GM04503 (cell line): ENCODE results near the gene CIROP.
"Not testable (repeated sequence)": the region's sequence is repeated elsewhere in the genome, so short reads cannot be mapped to it uniquely, and the experiment has no call there.

Source experiments
- DNase-seq: peaks from one replicate; pipeline ENCODE4 v3.0.0-alpha.2; 2012; ENCODE audit warnings: low read depth

CIROP gene

DNA sequence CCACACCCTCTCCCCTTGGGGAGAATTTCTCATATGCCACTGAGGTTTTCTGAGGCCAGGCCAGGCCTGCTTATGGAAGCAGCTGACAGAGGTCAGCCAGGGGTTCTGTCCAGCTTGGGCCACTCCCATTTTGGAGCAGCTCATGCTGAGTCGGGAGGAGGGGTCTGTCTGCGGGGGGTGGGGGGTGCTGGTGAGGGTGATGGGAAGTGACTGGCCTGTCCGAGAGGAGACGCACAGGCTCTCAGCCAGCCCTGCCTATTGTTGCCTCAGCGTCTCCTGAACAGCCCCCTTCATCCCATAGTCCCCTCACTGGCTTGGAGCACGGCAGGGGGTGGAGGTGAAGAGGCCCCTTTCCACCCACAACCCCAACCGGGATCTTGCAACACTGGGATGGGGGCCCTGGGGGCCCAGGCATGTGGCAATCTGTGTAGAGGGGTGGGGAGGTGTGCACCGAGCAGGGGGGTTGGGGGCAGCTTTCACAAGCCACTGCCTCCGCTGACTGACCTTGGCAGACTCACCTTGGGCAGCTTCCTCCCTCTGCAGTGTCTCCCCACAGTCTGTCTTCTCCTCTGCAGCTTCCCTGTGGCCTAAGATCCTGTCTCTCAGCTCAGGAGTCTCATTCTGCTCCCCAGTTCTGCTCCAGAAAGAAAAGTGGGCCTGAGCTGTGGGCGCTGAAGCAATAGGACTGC is 8.8 kb upstream of the CIROP start:
- DNase-seq = no peak

DNA sequence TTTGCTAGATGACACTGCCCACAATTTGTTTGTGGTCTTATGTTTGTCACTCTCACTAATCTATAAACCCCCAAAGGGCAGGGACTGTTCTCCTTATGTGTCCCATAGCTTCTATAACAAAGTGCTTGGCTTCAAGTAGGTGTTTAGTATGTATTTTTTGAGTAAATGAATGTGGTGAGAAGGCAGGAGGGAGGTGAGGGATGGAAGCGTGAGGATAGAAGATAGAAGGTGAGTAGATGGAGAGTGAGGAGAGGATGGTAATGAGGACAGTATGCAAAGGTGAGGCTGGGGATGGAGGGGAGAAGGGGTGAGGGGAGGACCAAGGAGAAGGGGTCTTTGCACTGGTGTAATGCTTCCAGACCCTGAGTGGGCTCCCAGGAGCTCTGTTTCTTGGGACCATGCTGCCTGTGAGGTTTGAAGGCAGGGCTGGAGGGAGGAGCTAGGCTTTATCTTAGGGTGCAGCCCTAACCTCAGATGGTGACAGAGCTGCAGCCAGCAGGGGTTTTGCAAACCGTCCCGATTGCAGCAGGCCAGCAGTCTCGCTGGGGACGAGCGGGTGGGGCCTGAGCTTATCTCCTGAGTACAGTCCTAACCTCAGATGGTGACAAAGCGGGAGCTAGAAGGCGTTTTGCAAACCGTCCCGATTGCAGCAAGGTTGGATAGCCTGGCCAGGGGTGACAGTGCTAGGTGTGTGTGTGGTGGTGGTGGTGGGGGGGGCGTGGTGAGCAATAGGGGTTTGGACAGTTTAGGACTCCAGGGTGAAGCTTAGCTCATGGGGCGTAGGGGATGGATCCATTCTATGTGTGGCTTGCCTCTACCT is 7.8 kb upstream of the CIROP start:
- no peak for DNase-seq

DNA sequence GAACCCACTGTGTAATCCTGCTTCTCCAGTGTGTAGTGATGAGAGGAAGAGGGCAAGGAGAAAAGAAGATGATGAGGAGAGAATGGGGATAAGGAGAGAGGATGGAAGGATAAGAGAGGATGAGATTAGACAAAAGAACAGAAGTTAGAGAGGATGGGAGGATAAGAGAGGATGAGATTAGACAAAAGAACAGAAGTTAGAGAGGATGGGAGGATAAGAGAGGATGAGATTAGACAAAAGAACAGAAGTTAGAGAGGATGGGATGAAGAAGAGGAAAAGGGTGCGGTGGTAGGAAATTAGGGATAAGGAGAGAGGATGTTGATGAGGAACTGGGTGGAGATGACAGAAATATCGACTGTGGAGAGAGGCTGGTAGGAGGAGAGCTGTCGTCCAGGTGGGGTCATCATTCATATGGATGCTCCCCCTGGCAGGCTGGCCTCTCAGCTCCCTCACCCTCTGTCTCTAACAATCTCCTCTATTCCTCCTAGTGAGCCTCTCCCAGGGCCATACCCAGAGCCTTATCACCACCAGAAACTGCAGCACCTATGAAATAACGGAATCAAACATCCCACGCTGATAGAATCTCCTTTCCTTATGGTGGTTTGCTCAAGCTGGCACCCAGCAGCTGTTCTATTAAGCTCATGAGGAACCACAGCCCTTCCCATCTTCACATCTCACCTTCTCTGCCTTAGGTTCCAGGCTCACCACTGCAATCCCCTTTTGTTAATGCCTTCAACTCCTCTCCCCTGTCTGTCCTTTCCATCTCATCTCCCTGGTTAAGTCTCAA is 6.0 kb upstream of the CIROP start:
- no peak for DNase-seq

DNA sequence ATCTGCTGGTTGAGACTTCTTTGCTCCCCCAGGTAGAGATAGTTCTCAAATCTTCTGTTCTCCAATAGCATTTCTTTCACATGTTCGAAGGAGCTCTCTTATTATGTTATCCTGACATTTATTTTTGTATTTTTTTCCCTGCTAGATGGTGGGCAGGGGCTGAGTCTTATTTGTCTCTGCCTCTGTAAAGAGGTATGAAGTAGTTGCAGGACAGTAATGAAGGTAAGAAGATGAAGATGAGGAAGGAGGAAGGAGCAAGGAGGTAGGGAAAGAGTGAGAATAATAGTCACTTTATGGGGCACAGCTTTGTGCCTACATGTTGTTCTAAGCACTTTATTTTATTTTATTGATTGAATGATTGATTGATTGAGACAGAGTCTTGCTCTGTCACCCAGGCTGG is 5.0 kb upstream of the CIROP start:
- DNase-seq = no peak

DNA sequence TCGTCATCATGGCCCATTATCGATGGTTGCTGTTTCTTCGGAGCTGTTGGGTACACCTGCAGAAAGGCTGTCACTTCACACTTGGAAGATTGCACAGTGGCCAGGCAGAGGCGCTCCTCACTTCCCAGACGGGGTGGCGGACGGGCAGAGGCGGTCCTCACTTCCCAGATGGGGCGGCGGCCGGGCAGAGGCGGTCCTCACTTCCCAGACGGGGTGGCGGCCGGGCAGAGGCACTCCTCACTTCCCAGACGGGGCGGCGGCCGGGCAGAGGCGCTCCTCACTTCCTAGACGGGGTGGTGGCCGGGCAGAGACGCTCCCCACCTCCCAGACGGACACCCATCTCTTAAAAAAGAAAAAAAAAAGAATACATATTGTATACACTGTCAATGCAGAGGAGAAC is 3.4 kb upstream of the CIROP start:
- DNase-seq = not testable (repeated sequence)

GRCh38 chr14:23107620-23108019 is 2.8 kb upstream of the CIROP start:
- DNase-seq = not testable (repeated sequence)

DNA sequence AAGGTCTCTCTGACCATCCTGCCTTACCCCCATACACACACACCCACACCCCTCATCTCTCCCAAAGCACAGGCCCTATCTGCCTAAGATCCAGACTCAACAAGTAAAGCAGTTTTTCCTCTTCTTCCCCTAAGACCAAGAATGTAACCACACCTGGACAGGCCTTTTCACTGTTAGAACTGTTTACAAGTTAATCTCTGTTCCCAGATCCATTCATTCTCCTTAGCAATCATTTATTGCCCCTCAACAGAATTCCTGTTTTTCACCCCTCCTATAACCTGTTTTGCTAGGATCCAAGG is 1.9 kb upstream of the CIROP start:
- no peak for DNase-seq

- DNase-seq = no peak
Measured at GRCh38 chr14:23105348-23105824, 597 bp upstream of the CIROP start.

DNA sequence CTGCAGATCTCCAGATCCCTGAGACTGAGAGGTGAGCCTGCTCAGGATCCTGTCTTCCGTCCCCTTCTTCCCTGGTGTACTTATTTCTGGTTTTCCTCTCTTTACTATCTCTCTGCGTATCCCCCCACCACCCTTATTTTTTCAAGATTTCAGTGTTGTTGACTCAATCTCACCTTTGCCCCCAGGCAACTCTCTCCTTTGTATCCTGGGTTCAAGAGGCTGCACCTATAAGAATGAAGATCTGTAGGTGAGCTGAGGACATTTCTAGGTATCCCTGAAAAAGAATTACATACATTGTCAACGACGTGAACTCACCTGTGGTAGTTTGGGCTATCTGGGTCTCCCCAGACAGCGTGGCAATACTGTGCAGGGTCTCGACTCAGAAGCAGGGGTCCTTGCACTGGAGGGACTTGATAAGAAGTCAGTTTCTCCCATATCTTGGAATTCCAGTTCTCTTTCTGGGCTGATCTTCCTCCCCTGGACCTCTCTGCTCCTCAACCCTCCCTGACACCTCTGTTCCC is 659 bp downstream of the CIROP start:
- no peak for DNase-seq

GRCh38 chr14:23103581-23103980 is 1.2 kb downstream of the CIROP start:
- DNase-seq = no peak

GRCh38 chr14:23102801-23103200 is 2.0 kb downstream of the CIROP start:
- no peak for DNase-seq

GRCh38 chr14:23101986-23102625 is 2.7 kb downstream of the CIROP start:
- DNase-seq = no peak

GRCh38 chr14:23101213-23101970 is 3.4 kb downstream of the CIROP start:
- DNase-seq = no peak

- no peak for DNase-seq
Measured at GRCh38 chr14:23099212-23099861, 5.5 kb downstream of the CIROP start.

DNA sequence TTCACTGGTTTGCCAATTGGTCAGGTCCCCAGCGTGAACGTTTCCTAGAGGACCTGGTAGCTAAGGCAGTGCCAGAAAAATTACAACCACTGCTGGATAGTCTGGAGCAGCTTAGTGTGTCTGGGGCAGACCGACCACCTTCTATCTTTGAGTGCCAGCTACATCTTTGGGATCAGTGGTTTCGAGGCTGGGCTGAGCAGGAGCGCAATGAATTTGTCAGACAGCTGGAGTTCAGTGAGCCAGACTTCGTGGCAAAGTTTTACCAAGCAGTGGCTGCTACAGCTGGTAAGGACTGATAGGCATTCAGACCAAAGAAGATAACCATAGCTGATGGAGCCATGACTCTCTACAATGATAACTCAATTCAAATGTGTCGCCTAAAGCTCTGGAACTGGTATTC is 7.0 kb downstream of the CIROP start:
- DNase-seq = no peak

- DNase-seq = peak; percentile 97
Measured at GRCh38 chr14:23095196-23096108, 9.3 kb downstream of the CIROP start, which contains the start of gene C14orf119. Gene C14orf119, plus strand, starts transcription at chr14:23095505. Its CDS starts 2,154 bp downstream, at chr14:23097659.

- no peak for DNase-seq
Measured at GRCh38 chr14:23094666-23095195, 10.1 kb downstream of the CIROP start, which contains the start of gene ACIN1. Gene ACIN1, minus strand, starts transcription at chr14:23095136. Its CDS starts 24 bp downstream, at chr14:23095112.

DNA sequence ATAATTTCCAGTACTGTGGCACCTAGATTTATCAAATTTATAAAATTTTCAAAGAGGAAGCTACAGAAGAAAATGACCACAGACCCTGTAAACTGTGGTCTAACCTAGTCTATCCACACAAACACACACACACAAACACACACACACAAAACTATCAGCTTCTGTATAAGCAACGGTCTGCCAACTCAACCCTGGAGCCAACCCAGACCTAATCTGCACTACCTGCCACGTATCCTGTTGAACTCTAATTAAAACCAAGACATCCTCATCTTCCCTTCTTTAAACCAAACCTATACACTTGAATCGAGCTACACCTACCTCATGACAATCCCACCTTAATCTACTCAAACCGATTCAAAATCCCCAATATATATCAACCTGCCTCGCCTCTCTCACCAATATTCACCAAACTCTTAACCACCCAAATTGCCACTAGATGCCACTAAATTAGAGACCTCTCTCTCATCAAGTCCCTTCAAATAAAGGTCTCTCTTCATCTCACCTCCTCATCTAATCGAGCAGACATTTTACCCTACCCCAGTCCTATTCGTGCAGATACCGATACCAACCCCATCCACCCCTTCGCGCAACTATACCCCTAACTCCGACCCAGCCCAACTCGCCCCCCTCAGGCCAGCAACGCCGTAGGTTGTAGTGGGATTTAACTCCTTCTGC is 10.7 kb downstream of the CIROP start:
- DNase-seq = no peak

DNA sequence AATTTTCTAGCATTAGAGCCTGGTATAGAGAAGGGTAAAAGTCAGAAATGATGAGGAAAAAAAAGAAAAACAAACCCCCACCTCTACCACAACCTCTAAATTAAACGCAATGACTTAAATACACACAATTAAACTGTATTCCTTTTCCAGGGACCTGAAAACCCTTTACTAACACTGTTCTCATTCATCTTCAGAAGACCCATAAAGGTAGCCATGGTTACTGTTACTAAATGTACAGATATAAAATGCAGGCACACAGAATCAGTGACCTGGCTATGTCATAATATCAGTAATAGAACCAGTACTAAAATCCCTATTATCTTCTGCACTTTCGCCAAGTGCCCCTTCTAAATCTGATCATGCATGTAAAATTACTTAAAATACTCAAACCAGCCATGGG is 11.3 kb downstream of the CIROP start:
- no peak for DNase-seq
